ENCODE data around the gene MIB2.

- TF ChIP-seq EZH2 (IDR thresholded peaks at IDR 0.05) (no peak), POLR2AphosphoS5 (IDR thresholded peaks at IDR 0.05; ENCODE audit: borderline replicate concordance, low read depth, low read length) (no peak), FOXP2 (optimal IDR thresholded peaks at IDR 0.05; ENCODE audit: control extremely low read depth, extremely low read length, insufficient read depth) (no peak)
These were observed 13.6 kb upstream of the MIB2 start for GRCh38 chr1:1601564-1602303.
